ENCODE results near the gene RBPJL.
"Not testable (repeated sequence)": the region's sequence is repeated elsewhere in the genome, so short reads cannot be mapped to it uniquely, and the experiment has no call there.

RBPJL gene

GRCh38 chr20:45350217-45350616, 43.6 kb downstream of the RBPJL start:
- H3K4me3 ChIP-seq (ENCODE audit: low read depth, low read length): no peak overlapping the region
- DNase-seq (ENCODE audit: low read depth): no peak
- TF ChIP-seq CTCF (IDR thresholded peaks at IDR 0.05; ENCODE audit: control insufficient read depth, extremely low read depth, insufficient read depth): no peak

- DNase-seq (ENCODE audit: low read depth); H3K4me3 ChIP-seq (ENCODE audit: low read depth, low read length): not testable (repeated sequence)
Measured at GRCh38 chr20:45350795-45351194, 44.2 kb downstream of the RBPJL start.

- no peak overlapping the region for H3K4me3 ChIP-seq (ENCODE audit: low read depth, low read length)
- TF ChIP-seq CTCF (IDR thresholded peaks at IDR 0.05; ENCODE audit: control insufficient read depth, extremely low read depth, insufficient read depth): no peak
- DNase-seq (ENCODE audit: low read depth): no peak
Measured at GRCh38 chr20:45352729-45353128, 46.1 kb downstream of the RBPJL start.

GRCh38 chr20:45353746-45354145, 47.1 kb downstream of the RBPJL start:
- DNase-seq (ENCODE audit: low read depth): no peak
- no peak overlapping the region for H3K4me3 ChIP-seq (ENCODE audit: low read depth, low read length)
- TF ChIP-seq CTCF (IDR thresholded peaks at IDR 0.05; ENCODE audit: control insufficient read depth, extremely low read depth, insufficient read depth): no peak

- DNase-seq (ENCODE audit: low read depth): no peak
- H3K4me3 ChIP-seq (ENCODE audit: low read depth, low read length): no peak overlapping the region
- TF ChIP-seq CTCF (IDR thresholded peaks at IDR 0.05; ENCODE audit: control insufficient read depth, extremely low read depth, insufficient read depth): no peak
Measured at GRCh38 chr20:45354423-45355208, 48.0 kb downstream of the RBPJL start.

GRCh38 chr20:45355209-45356084, 48.8 kb downstream of the RBPJL start:
- TF ChIP-seq CTCF (IDR thresholded peaks at IDR 0.05; ENCODE audit: control insufficient read depth, extremely low read depth, insufficient read depth): no peak
- H3K4me3 ChIP-seq (ENCODE audit: low read depth, low read length): no peak overlapping the region
- no peak for DNase-seq (ENCODE audit: low read depth)

GRCh38 chr20:45358282-45359068, 51.8 kb downstream of the RBPJL start:
- H3K4me3 ChIP-seq (ENCODE audit: low read depth, low read length): no peak overlapping the region
- TF ChIP-seq CTCF (IDR thresholded peaks at IDR 0.05; ENCODE audit: control insufficient read depth, extremely low read depth, insufficient read depth): no peak
- DNase-seq (ENCODE audit: low read depth): no peak

Data from LNCaP clone FGC (cell line).